ENCODE data around the gene RNASE8. TPM values are rescaled to one million over a fixed set of nuclear protein-coding genes. Genes with fewer than 3 reads are reported as not detected.
"Not testable (repeated sequence)": the region's sequence is repeated elsewhere in the genome, so short reads cannot be mapped to it uniquely, and the experiment has no call there.

The RNASE8 gene
- total RNA-seq, 1 donor from 2014 or later = not detected

- peaks cover 21% of the 10 kb centered on the region for H3K27me3 Mint-ChIP-seq (ENCODE audit: low read depth)
- no peaks in the 10 kb centered on the region for H3K4me1 Mint-ChIP-seq (ENCODE audit: low read depth)
- H3K9me3 Mint-ChIP-seq = no peaks in the 10 kb centered on the region
- DNase-seq (ENCODE audit: low spot score) = no peak
- no peaks in the 10 kb centered on the region for H3K36me3 Mint-ChIP-seq (ENCODE audit: low read depth)
- no peak overlapping the region for H3K27ac Mint-ChIP-seq
- intact Hi-C loops (cut with micrococcal nuclease) = no loop called here
- no peak overlapping the region for H3K4me3 Mint-ChIP-seq (ENCODE audit: low read depth)
Observed at GRCh38 chr14:21036751-21037150, 20.9 kb upstream of the RNASE8 start.

DNA sequence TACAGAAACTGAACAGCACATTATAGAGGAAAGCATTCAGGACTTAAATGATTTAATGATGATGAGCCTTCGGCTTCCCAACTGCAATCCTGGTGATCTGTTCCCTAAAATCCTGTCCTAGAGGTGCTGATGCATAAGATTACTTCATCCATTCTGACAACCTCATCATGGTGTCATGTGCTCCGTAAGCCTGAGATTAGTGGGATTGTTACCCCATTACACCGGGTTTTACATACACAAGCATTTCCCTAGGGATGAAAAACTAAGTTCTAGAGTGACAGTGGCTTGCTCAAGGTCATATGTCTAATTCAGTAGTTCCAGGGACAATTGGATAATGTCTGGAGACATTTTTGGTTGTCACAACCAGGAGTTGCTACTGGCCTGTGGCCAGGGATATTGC, 20.5 kb upstream of the RNASE8 start:
- Mint-ChIP-seq H3K4me1 (ENCODE audit: low read depth) (no peaks in the 10 kb centered on the region), H3K36me3 (ENCODE audit: low read depth) (no peaks in the 10 kb centered on the region), H3K27me3 (ENCODE audit: low read depth) (peaks cover 19% of the 10 kb centered on the region), H3K4me3 (ENCODE audit: low read depth) (no peak overlapping the region), H3K27ac (no peak overlapping the region), H3K9me3 (no peaks in the 10 kb centered on the region)
- intact Hi-C loops (cut with micrococcal nuclease) = no loop called here
- DNase-seq (ENCODE audit: low spot score) = no peak

- no peak overlapping the region for H3K4me3 Mint-ChIP-seq (ENCODE audit: low read depth)
- H3K27ac Mint-ChIP-seq = no peak overlapping the region
- no peak for DNase-seq (ENCODE audit: low spot score)
- H3K27me3 Mint-ChIP-seq (ENCODE audit: low read depth) = peaks cover 16% of the 10 kb centered on the region
- intact Hi-C loops (cut with micrococcal nuclease) = no loop called here
- no peaks in the 10 kb centered on the region for H3K4me1 Mint-ChIP-seq (ENCODE audit: low read depth)
- H3K9me3 Mint-ChIP-seq = no peaks in the 10 kb centered on the region
- no peaks in the 10 kb centered on the region for H3K36me3 Mint-ChIP-seq (ENCODE audit: low read depth)
Observed at GRCh38 chr14:21038441-21039422, 18.9 kb upstream of the RNASE8 start.

- peaks cover 2% of the 10 kb centered on the region for H3K4me1 Mint-ChIP-seq (ENCODE audit: low read depth)
- no peaks in the 10 kb centered on the region for H3K36me3 Mint-ChIP-seq (ENCODE audit: low read depth)
Observed at GRCh38 chr14:21039585-21040369, 17.8 kb upstream of the RNASE8 start.

GRCh38 chr14:21040370-21040925, 17.2 kb upstream of the RNASE8 start:
- Mint-ChIP-seq H3K36me3 (ENCODE audit: low read depth) (no peaks in the 10 kb centered on the region), H3K27ac (no peak overlapping the region)

More at GRCh38 chr14:21039585-21040369, 17.8 kb upstream of the RNASE8 start:
- Mint-ChIP-seq H3K27me3 (ENCODE audit: low read depth) (peaks cover 20% of the 10 kb centered on the region), H3K4me3 (ENCODE audit: low read depth) (no peak overlapping the region), H3K27ac (no peak overlapping the region), H3K9me3 (no peaks in the 10 kb centered on the region)
- no peak for DNase-seq (ENCODE audit: low spot score)
- intact Hi-C loops (cut with micrococcal nuclease) = loop anchor here (1.0 kb wide), 1 partner anchor 25 kb away; no protein-coding TSS in a partner anchor

GRCh38 chr14:21040941-21041340, 16.7 kb upstream of the RNASE8 start:
- peaks cover 30% of the 10 kb centered on the region for H3K27me3 Mint-ChIP-seq (ENCODE audit: low read depth)
- DNase-seq (ENCODE audit: low spot score); H3K4me1 Mint-ChIP-seq (ENCODE audit: low read depth); H3K9me3 Mint-ChIP-seq; H3K36me3 Mint-ChIP-seq (ENCODE audit: low read depth); H3K4me3 Mint-ChIP-seq (ENCODE audit: low read depth); H3K27ac Mint-ChIP-seq: not testable (repeated sequence)
- intact Hi-C loops (cut with micrococcal nuclease) = loop anchor here (1.0 kb wide), 1 partner anchor 27 kb away; no protein-coding TSS in a partner anchor

More at GRCh38 chr14:21040370-21040925, 17.2 kb upstream of the RNASE8 start:
- Mint-ChIP-seq H3K4me1 (ENCODE audit: low read depth) (peaks cover 2% of the 10 kb centered on the region), H3K27me3 (ENCODE audit: low read depth) (peaks cover 27% of the 10 kb centered on the region), H3K9me3 (no peaks in the 10 kb centered on the region), H3K4me3 (ENCODE audit: low read depth) (no peak overlapping the region)
- DNase-seq (ENCODE audit: low spot score) = no peak
- intact Hi-C loops (cut with micrococcal nuclease) = loop anchor here (1.0 kb wide), 1 partner anchor 26 kb away; no protein-coding TSS in a partner anchor

- Mint-ChIP-seq H3K36me3 (ENCODE audit: low read depth) (no peaks in the 10 kb centered on the region), H3K9me3 (no peaks in the 10 kb centered on the region), H3K27me3 (ENCODE audit: low read depth) (peaks cover 28% of the 10 kb centered on the region), H3K4me3 (ENCODE audit: low read depth) (no peak within 1 kb of the TSS), H3K4me1 (ENCODE audit: low read depth) (peaks cover 2% of the 10 kb centered on the region), H3K27ac (no peak within 1 kb of the TSS)
- intact Hi-C loops (cut with micrococcal nuclease) = no loop called here
- no peak for DNase-seq (ENCODE audit: low spot score)
Observed at GRCh38 chr14:21041676-21042433, 15.8 kb upstream of the RNASE8 start, which contains the start of gene RNASE7. RNASE7 (plus strand) TSS chr14:21042362; CDS start chr14:21042993, 631 bp downstream.

GRCh38 chr14:21042918-21043317, 14.7 kb upstream of the RNASE8 start:
- no peaks in the 10 kb centered on the region for H3K9me3 Mint-ChIP-seq
- no peak overlapping the region for H3K4me3 Mint-ChIP-seq (ENCODE audit: low read depth)
- H3K27ac Mint-ChIP-seq = no peak overlapping the region
- intact Hi-C loops (cut with micrococcal nuclease) = no loop called here
- peaks cover 2% of the 10 kb centered on the region for H3K4me1 Mint-ChIP-seq (ENCODE audit: low read depth)
- peaks cover 23% of the 10 kb centered on the region for H3K27me3 Mint-ChIP-seq (ENCODE audit: low read depth)
- no peaks in the 10 kb centered on the region for H3K36me3 Mint-ChIP-seq (ENCODE audit: low read depth)
- no peak for DNase-seq (ENCODE audit: low spot score)

- Mint-ChIP-seq H3K27me3 (ENCODE audit: low read depth) (peaks cover 22% of the 10 kb centered on the region), H3K4me1 (ENCODE audit: low read depth) (peaks cover 2% of the 10 kb centered on the region), H3K36me3 (ENCODE audit: low read depth) (no peaks in the 10 kb centered on the region), H3K27ac (no peak overlapping the region), H3K9me3 (no peaks in the 10 kb centered on the region), H3K4me3 (ENCODE audit: low read depth) (no peak overlapping the region)
- intact Hi-C loops (cut with micrococcal nuclease) = no loop called here
- no peak for DNase-seq (ENCODE audit: low spot score)
Observed at GRCh38 chr14:21043387-21043973, 14.1 kb upstream of the RNASE8 start.

DNA sequence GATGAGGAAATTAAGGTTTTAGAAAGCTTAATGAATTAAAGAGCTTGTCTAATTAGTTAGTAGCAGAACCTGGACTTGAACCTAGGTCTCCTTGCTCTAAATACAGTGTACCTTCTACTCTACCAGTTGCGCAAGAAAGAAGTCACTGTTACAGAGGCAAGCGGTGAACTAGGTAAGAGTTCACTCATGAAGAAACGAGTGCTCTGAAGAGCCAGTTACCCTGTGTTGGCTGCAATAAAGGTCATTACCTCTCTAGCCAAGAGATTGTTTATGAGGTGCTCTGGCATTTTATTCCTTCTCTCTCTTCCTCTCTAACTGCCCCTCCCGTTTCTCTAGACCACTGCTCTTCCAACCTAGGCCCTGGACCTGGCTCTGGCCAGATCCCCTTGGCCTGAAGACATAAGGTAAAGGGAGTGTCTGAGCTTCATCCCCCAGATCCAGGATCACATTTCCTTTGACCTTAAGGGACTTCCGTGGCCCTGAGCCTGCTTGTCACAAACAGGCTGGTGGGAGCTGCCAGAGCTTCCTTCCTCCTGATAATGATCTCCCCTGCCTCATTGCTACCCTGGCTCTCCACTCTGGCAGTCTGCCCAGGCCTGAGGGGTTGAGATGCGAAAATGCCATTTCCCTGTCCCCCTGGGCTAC, 13.5 kb upstream of the RNASE8 start:
- Mint-ChIP-seq H3K4me3 (ENCODE audit: low read depth) (no peak overlapping the region), H3K36me3 (ENCODE audit: low read depth) (no peaks in the 10 kb centered on the region), H3K27me3 (ENCODE audit: low read depth) (peaks cover 26% of the 10 kb centered on the region), H3K9me3 (no peaks in the 10 kb centered on the region), H3K27ac (no peak overlapping the region), H3K4me1 (ENCODE audit: low read depth) (peaks cover 2% of the 10 kb centered on the region)
- no peak for DNase-seq (ENCODE audit: low spot score)
- intact Hi-C loops (cut with micrococcal nuclease) = no loop called here

DNA sequence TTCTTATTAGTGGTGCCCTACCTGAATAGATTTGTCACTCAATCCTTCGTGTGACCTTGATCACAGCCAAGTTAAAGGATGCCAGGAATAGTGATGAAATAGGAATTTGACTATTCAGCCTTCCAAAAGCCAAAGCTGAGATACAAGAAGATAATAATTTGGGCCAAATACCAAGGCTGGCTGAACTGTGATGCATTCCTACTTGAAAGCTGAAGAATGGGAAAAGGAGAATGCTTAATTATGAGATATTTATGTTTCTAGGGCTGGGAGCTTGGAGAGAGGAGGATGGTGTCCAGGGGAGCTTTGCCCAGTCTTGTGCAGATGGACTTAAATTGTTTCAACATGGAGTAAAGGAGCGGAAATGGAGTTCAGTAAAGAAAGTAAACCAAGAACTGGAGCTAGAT, 10.2 kb upstream of the RNASE8 start:
- Mint-ChIP-seq H3K36me3 (ENCODE audit: low read depth) (no peaks in the 10 kb centered on the region), H3K27ac (no peak overlapping the region), H3K9me3 (no peaks in the 10 kb centered on the region), H3K27me3 (ENCODE audit: low read depth) (peaks cover 31% of the 10 kb centered on the region), H3K4me3 (ENCODE audit: low read depth) (no peak overlapping the region), H3K4me1 (ENCODE audit: low read depth) (peaks cover 4% of the 10 kb centered on the region)
- no peak for DNase-seq (ENCODE audit: low spot score)
- intact Hi-C loops (cut with micrococcal nuclease) = no loop called here
